COLO668 (cell line): ENCODE measurements around the gene CFTR.
"Not testable (repeated sequence)": the region's sequence is repeated elsewhere in the genome, so short reads cannot be mapped to it uniquely, and the experiment has no call there.

Source experiments
- DNase-seq: peaks from one replicate; lab custom pipeline; 2025; ENCODE audit not compliant: unreplicated experiment; lab: John Stamatoyannopoulos, UW

Gene CFTR

GRCh38 chr7:117479225-117480054 lies at the start of gene CFTR:
TSS of gene CFTR (plus strand) at chr7:117480025. CDS start at chr7:117480095, 70 bp downstream.
- DNase-seq = no peak

GRCh38 chr7:117435475-117436043 lies 44.3 kb upstream of the CFTR start:
- no peak for DNase-seq

GRCh38 chr7:117444646-117445045 lies 35.2 kb upstream of the CFTR start:
- no peak for DNase-seq

- DNase-seq = no peak
These were observed 34.6 kb upstream of the CFTR start for GRCh38 chr7:117445206-117445605.

GRCh38 chr7:117446220-117446815 lies 33.5 kb upstream of the CFTR start:
- no peak for DNase-seq

- no peak for DNase-seq
These were observed 31.2 kb upstream of the CFTR start for GRCh38 chr7:117448655-117449054.

GRCh38 chr7:117458977-117459583 lies 20.7 kb upstream of the CFTR start:
- DNase-seq = no peak

- DNase-seq = no peak
These were observed 20.1 kb upstream of the CFTR start for GRCh38 chr7:117459735-117460134.

- DNase-seq = not testable (repeated sequence)
These were observed 19.0 kb upstream of the CFTR start for GRCh38 chr7:117460815-117461214.

- no peak for DNase-seq
These were observed 11.7 kb upstream of the CFTR start for GRCh38 chr7:117468174-117468573.

- peak; percentile 6 for DNase-seq
These were observed 9.0 kb upstream of the CFTR start for GRCh38 chr7:117470777-117471176.

GRCh38 chr7:117472335-117472734 lies 7.5 kb upstream of the CFTR start:
- DNase-seq = no peak

- DNase-seq = no peak
These were observed 3.1 kb upstream of the CFTR start for GRCh38 chr7:117476557-117477215.

- DNase-seq = no peak
These were observed 995 bp upstream of the CFTR start for GRCh38 chr7:117478836-117479224.

- no peak for DNase-seq
These were observed 184 bp downstream of the CFTR start for GRCh38 chr7:117480055-117480362.

- DNase-seq = no peak
These were observed 1.2 kb downstream of the CFTR start for GRCh38 chr7:117480978-117481377.

- DNase-seq = no peak
These were observed 5.3 kb downstream of the CFTR start for GRCh38 chr7:117485118-117485620.

GRCh38 chr7:117489016-117489415 lies 9.2 kb downstream of the CFTR start:
- no peak for DNase-seq

- no peak for DNase-seq
These were observed 9.6 kb downstream of the CFTR start for GRCh38 chr7:117489430-117489829.

GRCh38 chr7:117489911-117490310 lies 10.1 kb downstream of the CFTR start:
- DNase-seq = no peak

GRCh38 chr7:117492649-117493048 lies 12.8 kb downstream of the CFTR start:
- DNase-seq = no peak
